NCI-H1694 (cell line): ENCODE results near the gene PSAP.
"Not testable (repeated sequence)": the region's sequence is repeated elsewhere in the genome, so short reads cannot be mapped to it uniquely, and the experiment has no call there.

Experiments
- DNase-seq: peaks from one replicate; lab custom pipeline; 2025; lab: John Stamatoyannopoulos, UW

Gene PSAP

GRCh38 chr10:71873582-71874211 lies 22.6 kb upstream of the PSAP start:
- DNase-seq: no peak

GRCh38 chr10:71869601-71870000 lies 18.6 kb upstream of the PSAP start:
- DNase-seq: not testable (repeated sequence)

GRCh38 chr10:71868192-71868697 lies 17.2 kb upstream of the PSAP start:
- DNase-seq: no peak

GRCh38 chr10:71865561-71866041 lies 14.6 kb upstream of the PSAP start:
- no peak for DNase-seq

- no peak for DNase-seq
These were observed 13.9 kb upstream of the PSAP start for GRCh38 chr10:71864911-71865361.

- DNase-seq: no peak
These were observed 12.2 kb upstream of the PSAP start for GRCh38 chr10:71863203-71863602.

GRCh38 chr10:71860243-71861029 lies 9.4 kb upstream of the PSAP start:
- peak; percentile 78 for DNase-seq

GRCh38 chr10:71857934-71858890 lies 7.2 kb upstream of the PSAP start:
- DNase-seq: no peak

GRCh38 chr10:71856619-71857018 lies 5.6 kb upstream of the PSAP start:
- no peak for DNase-seq

GRCh38 chr10:71854031-71854430 lies 3.0 kb upstream of the PSAP start:
- no peak for DNase-seq

GRCh38 chr10:71852355-71852937 lies 1.4 kb upstream of the PSAP start:
- no peak for DNase-seq

- DNase-seq: not testable (repeated sequence)
These were observed 529 bp upstream of the PSAP start for GRCh38 chr10:71851465-71852095.

- no peak for DNase-seq
These were observed 869 bp downstream of the PSAP start for GRCh38 chr10:71850021-71850742.

- DNase-seq: no peak
These were observed 1.6 kb downstream of the PSAP start for GRCh38 chr10:71849461-71849908.

GRCh38 chr10:71848325-71849275 lies 2.5 kb downstream of the PSAP start:
- DNase-seq: no peak

GRCh38 chr10:71847418-71847817 lies 3.6 kb downstream of the PSAP start:
- no peak for DNase-seq

GRCh38 chr10:71846816-71847215 lies 4.2 kb downstream of the PSAP start:
- DNase-seq: no peak

- DNase-seq: no peak
These were observed 5.3 kb downstream of the PSAP start for GRCh38 chr10:71845410-71846405.
